Panc1 (cell line): ENCODE results near the gene OTOP2. TPM values are rescaled to one million over a fixed set of nuclear protein-coding genes. Genes with fewer than 3 reads are reported as not detected.

Source experiments
- ATAC-seq: fragments of 200-7000 bp; cut with Tn5 transposase; 2 replicates; pipeline ENCODE4 v1.9.1; 2020; ENCODE audit warnings: mild to moderate bottlenecking, moderate library complexity
- BruUV-seq: library from RNA; stranded (reverse); fragments of 400-500 nt; replicated peaks from 2 replicates; lab custom pipeline; 2021; lab: Mats Ljungman, UMichigan
- CTCF ChIA-PET: fragments of 300-600 bp; sonication (Branson Sonifier 250); formaldehyde crosslinking; loops from one replicate; lab custom pipeline; 2022; ENCODE audit warnings: antibody characterized with exemption; lab: Charles Lee
- POLR2A ChIA-PET: fragments of 300-600 bp; sonication (Branson Sonifier 250); formaldehyde crosslinking; loops from one replicate; lab custom pipeline; 2022; ENCODE audit warnings: antibody characterized with exemption; lab: Charles Lee
- DNase-seq: peaks from one replicate; pipeline ENCODE4 v3.0.0-alpha.2; 2010; ENCODE audit warnings: low read depth, low spot score
- H3K27ac ChIP-seq: 2 replicates; pipeline ENCODE4 v1.5.1; 2011; ENCODE audit warnings: mild to moderate bottlenecking, low read length, inconsistent platforms
- H3K27me3 ChIP-seq: fragments of 200-500 bp; sonication (Bioruptor generic); 2 replicates; pipeline ENCODE4 v1.6.0; 2014; ENCODE audit warnings: low read length, inconsistent platforms; ENCODE audit not compliant: control insufficient read depth, insufficient read depth
- H3K36me3 ChIP-seq: fragments of 200-500 bp; sonication (Bioruptor generic); 2 replicates; pipeline ENCODE4 v1.5.1; 2014; ENCODE audit warnings: inconsistent platforms, mild to moderate bottlenecking, low read length, moderate library complexity; ENCODE audit not compliant: control insufficient read depth, insufficient read depth
- H3K4me1 ChIP-seq: 2 replicates; pipeline ENCODE4 v1.5.1; 2011; ENCODE audit warnings: inconsistent platforms, mild to moderate bottlenecking, low read length, moderate library complexity; ENCODE audit not compliant: control insufficient read depth, insufficient read depth
- H3K4me3 ChIP-seq, 2 experiments: 2 replicates each; pipeline ENCODE4 v1.5.1; 2011 to 2012; ENCODE audit warnings: low read depth in 2 of 2, low read length in 2 of 2, mild to moderate bottlenecking in 2 of 2, inconsistent platforms in 1 of 2, moderate library complexity in 1 of 2
- H3K9me3 ChIP-seq: fragments of 200-500 bp; sonication (Bioruptor generic); 2 replicates; pipeline ENCODE4 v1.5.1; 2014; ENCODE audit warnings: low read depth, mild to moderate bottlenecking, inconsistent platforms, low read length, moderate library complexity; ENCODE audit not compliant: control insufficient read depth, insufficient read depth
- CTCF ChIP-seq: fragments of 450-650 bp; IDR thresholded peaks from 2 replicates; pipeline ENCODE4 v1.5.1; 2017; ENCODE audit warnings: mild to moderate bottlenecking
- POLR2AphosphoS5 ChIP-seq: IDR thresholded peaks from 2 replicates; pipeline ENCODE4 v1.6.1; 2012; ENCODE audit warnings: mild to moderate bottlenecking, low read depth, low read length, moderate library complexity
- REST ChIP-seq, 2 experiments: IDR thresholded peaks; 2 replicates each; pipeline ENCODE4 v1.6.1; 2011 to 2012; ENCODE audit warnings: low read depth in 2 of 2, control low read depth in 1 of 2, low read length in 1 of 2, mild to moderate bottlenecking in 1 of 2, moderate library complexity in 1 of 2; ENCODE audit not compliant: insufficient read depth in 1 of 2
- SIN3A ChIP-seq: IDR thresholded peaks from 2 replicates; pipeline ENCODE4 v1.6.1; 2012; ENCODE audit warnings: low read depth, mild to moderate bottlenecking, low read length, moderate library complexity, borderline replicate concordance; ENCODE audit not compliant: insufficient read depth
- TCF7L2 ChIP-seq: IDR thresholded peaks from 2 replicates; pipeline ENCODE4 v1.6.1; 2011; ENCODE audit warnings: mild to moderate bottlenecking, low read depth, low read length, inconsistent platforms
- in situ Hi-C: cut with HindIII; loops from 2 replicates; pipeline ENCODE4 v1.10.0; 2016; ENCODE audit warnings: low sequenced_read_pairs, low pct_unique_long_range_greater_than_20kb
- intact Hi-C: fragments of 100-400 bp; cut with micrococcal nuclease; formaldehyde crosslinking; loops from one replicate; pipeline ENCODE4 v1.10.0; 2022; ENCODE audit not compliant: unreplicated experiment
- total RNA-seq: library from RNA; stranded (reverse); gene quantifications from one replicate; pipeline ENCODE4 v1.2.1, GENCODE V29; 2021; ENCODE audit not compliant: unreplicated experiment

OTOP2 gene
- total RNA-seq, 1 experiment from 2014 or later, result not detected

- no peak for TF ChIP-seq TCF7L2
- no peak for TF ChIP-seq SIN3A
- TF ChIP-seq POLR2AphosphoS5, result no peak
- no peak for TF ChIP-seq CTCF
- TF ChIP-seq REST (IDR thresholded peaks at IDR 0.05; ENCODE audit: insufficient read depth in 1 of 2, low read depth in 2 of 2, low read length in 1 of 2), result no peak
- POLR2A ChIA-PET, result interaction anchor here (0.8 to 1.4 kb wide), 2 partner anchors 29 to 57 kb away, joined by 3 to 11 read pairs; no protein-coding TSS in a partner anchor
- intact Hi-C loops, result loop anchor here (5.0 kb wide), 1 partner anchor 44 kb away; no protein-coding TSS in a partner anchor
- no peak overlapping the region for H3K27ac ChIP-seq
- H3K27me3 ChIP-seq, result no peaks in the 10 kb centered on the region
- H3K4me3 ChIP-seq, result no peak overlapping the region
- in situ Hi-C loops, result no loop called here
- peaks cover 3% of the 10 kb centered on the region; the same call in 1 of the 2 replicates for H3K4me1 ChIP-seq
- no TSS peak for BruUV-seq
- CTCF ChIA-PET, result interaction anchor here (0.6 to 3.5 kb wide), 14 partner anchors 9 to 182 kb away, joined by 3 to 41 read pairs (median 8); partner anchors contain the start of genes ATP5PD, FDXR, KCTD2 and MRPL58
- no peaks in the 10 kb centered on the region for H3K9me3 ChIP-seq
- DNase-seq (no peak), ATAC-seq (no peak)
- no peaks in the 10 kb centered on the region for H3K36me3 ChIP-seq
Observed at GRCh38 chr17:74962622-74963394, 38.7 kb downstream of the OTOP2 start.

- no peak overlapping the region for H3K4me3 ChIP-seq
- peaks cover 3% of the 10 kb centered on the region; the same call in 1 of the 2 replicates for H3K4me1 ChIP-seq
- no peaks in the 10 kb centered on the region for H3K9me3 ChIP-seq
- intact Hi-C loops, result loop anchor here (5.0 kb wide), 1 partner anchor 44 kb away; no protein-coding TSS in a partner anchor
- TF ChIP-seq TCF7L2, result no peak
- TF ChIP-seq REST (IDR thresholded peaks at IDR 0.05; ENCODE audit: insufficient read depth in 1 of 2, low read depth in 2 of 2, low read length in 1 of 2), result no peak
- no peak; the same call in 1 of the 2 replicates for TF ChIP-seq CTCF
- no peak for TF ChIP-seq SIN3A
- TF ChIP-seq POLR2AphosphoS5, result no peak
- in situ Hi-C loops, result no loop called here
- CTCF ChIA-PET, result interaction anchor here (0.5 to 1.6 kb wide), 11 partner anchors 9 to 238 kb away, joined by 3 to 16 read pairs (median 4); partner anchors contain the start of genes FDXR and HID1
- H3K27me3 ChIP-seq, result no peaks in the 10 kb centered on the region
- POLR2A ChIA-PET, result interaction anchor here (1.4 kb wide), 1 partner anchor 30 kb away, joined by 11 read pairs; no protein-coding TSS in a partner anchor
- no peak for ATAC-seq
- no peaks in the 10 kb centered on the region for H3K36me3 ChIP-seq
- no peak overlapping the region for H3K27ac ChIP-seq
- no TSS peak for BruUV-seq
- DNase-seq, result no peak
Observed at GRCh38 chr17:74963656-74964055, 39.6 kb downstream of the OTOP2 start.
